Stimulated activated naive CD8-positive, alpha-beta T cell treated with anti-CD3 and anti-CD28 coated beads, Interleukin-15, Interleukin-2, amounts not matched to agents 100 ng/mL and 50 ng/mL, for 24 hours (primary cell): Measurements from ENCODE around the gene CYP1A1.
"Not testable (repeated sequence)": the region's sequence is repeated elsewhere in the genome, so short reads cannot be mapped to it uniquely, and the experiment has no call there.

Experiments
- H3K27ac Mint-ChIP-seq: one replicate; pipeline ENCODE4 v1.8.0; 2021; ENCODE audit warnings: mild to moderate bottlenecking, mixed read lengths
- H3K27me3 Mint-ChIP-seq: one replicate; pipeline ENCODE4 v1.8.0; 2021; ENCODE audit warnings: mixed read lengths
- H3K36me3 Mint-ChIP-seq: one replicate; pipeline ENCODE4 v1.8.0; 2021; ENCODE audit warnings: low read depth, mixed read lengths
- H3K4me1 Mint-ChIP-seq: one replicate; pipeline ENCODE4 v1.8.0; 2021; ENCODE audit warnings: low read depth, mixed read lengths
- H3K4me3 Mint-ChIP-seq: one replicate; pipeline ENCODE4 v1.8.0; 2021; ENCODE audit warnings: mild to moderate bottlenecking, mixed read lengths
- H3K9me3 Mint-ChIP-seq: one replicate; pipeline ENCODE4 v1.8.0; 2021; ENCODE audit warnings: mixed read lengths

The CYP1A1 gene

GRCh38 chr15:74750751-74751150 lies 25.4 kb upstream of the CYP1A1 start:
- Mint-ChIP-seq H3K27ac (no peak overlapping the region), H3K4me3 (no peak overlapping the region), H3K27me3 (no peaks in the 10 kb centered on the region), H3K9me3 (no peaks in the 10 kb centered on the region), H3K4me1 (no peaks in the 10 kb centered on the region), H3K36me3 (no peaks in the 10 kb centered on the region)

- Mint-ChIP-seq H3K36me3 (no peaks in the 10 kb centered on the region), H3K9me3 (no peaks in the 10 kb centered on the region), H3K4me3 (no peak overlapping the region)
These were observed 24.5 kb upstream of the CYP1A1 start for GRCh38 chr15:74749832-74750231.

GRCh38 chr15:74748322-74748946 lies 23.1 kb upstream of the CYP1A1 start, which contains the start of gene CYP1A2:
Gene CYP1A2, plus strand, starts transcription at chr15:74748845. Its CDS starts 894 bp downstream, at chr15:74749739.
- Mint-ChIP-seq H3K4me1 (no peaks in the 10 kb centered on the region), H3K9me3 (no peaks in the 10 kb centered on the region), H3K4me3 (no peak within 1 kb of the TSS), H3K27ac (no peak within 1 kb of the TSS), H3K27me3 (no peaks in the 10 kb centered on the region), H3K36me3 (no peaks in the 10 kb centered on the region)

More at GRCh38 chr15:74749832-74750231, 24.5 kb upstream of the CYP1A1 start:
- H3K4me1 Mint-ChIP-seq, result no peaks in the 10 kb centered on the region
- no peaks in the 10 kb centered on the region for H3K27me3 Mint-ChIP-seq
- H3K27ac Mint-ChIP-seq, result no peak overlapping the region

GRCh38 chr15:74746389-74746788 lies 21.1 kb upstream of the CYP1A1 start:
- no peak overlapping the region for H3K27ac Mint-ChIP-seq
- no peaks in the 10 kb centered on the region for H3K36me3 Mint-ChIP-seq
- H3K9me3 Mint-ChIP-seq, result peaks cover 5% of the 10 kb centered on the region

GRCh38 chr15:74742422-74742821 lies 17.1 kb upstream of the CYP1A1 start:
- peaks cover 9% of the 10 kb centered on the region for H3K4me1 Mint-ChIP-seq
- H3K4me3 Mint-ChIP-seq, result no peak overlapping the region
- peaks cover 8% of the 10 kb centered on the region for H3K36me3 Mint-ChIP-seq
- H3K9me3 Mint-ChIP-seq, result peaks cover 11% of the 10 kb centered on the region
- H3K27me3 Mint-ChIP-seq, result peaks cover 10% of the 10 kb centered on the region
- H3K27ac Mint-ChIP-seq, result peak overlapping the region; percentile 23

More at GRCh38 chr15:74746389-74746788, 21.1 kb upstream of the CYP1A1 start:
- H3K27me3 Mint-ChIP-seq, result peaks cover 6% of the 10 kb centered on the region
- no peak overlapping the region for H3K4me3 Mint-ChIP-seq
- no peaks in the 10 kb centered on the region for H3K4me1 Mint-ChIP-seq

GRCh38 chr15:74738239-74738638 lies 12.9 kb upstream of the CYP1A1 start:
- Mint-ChIP-seq H3K36me3 (peaks cover 10% of the 10 kb centered on the region), H3K9me3 (peaks cover 11% of the 10 kb centered on the region), H3K27me3 (peaks cover 14% of the 10 kb centered on the region), H3K4me1 (peaks cover 11% of the 10 kb centered on the region)
- H3K27ac Mint-ChIP-seq, H3K4me3 Mint-ChIP-seq: not testable (repeated sequence)

- H3K9me3 Mint-ChIP-seq, result peaks cover 6% of the 10 kb centered on the region
- no peak overlapping the region for H3K27ac Mint-ChIP-seq
- H3K4me1 Mint-ChIP-seq, result peaks cover 11% of the 10 kb centered on the region
- no peak overlapping the region for H3K4me3 Mint-ChIP-seq
- peaks cover 10% of the 10 kb centered on the region for H3K36me3 Mint-ChIP-seq
- peaks cover 6% of the 10 kb centered on the region for H3K27me3 Mint-ChIP-seq
These were observed 10.0 kb upstream of the CYP1A1 start for GRCh38 chr15:74735305-74735704.

GRCh38 chr15:74733269-74733668 lies 7.9 kb upstream of the CYP1A1 start:
- Mint-ChIP-seq H3K27me3 (peaks cover 7% of the 10 kb centered on the region), H3K36me3 (peaks cover 8% of the 10 kb centered on the region), H3K4me1 (peaks cover 9% of the 10 kb centered on the region), H3K4me3 (no peak overlapping the region), H3K27ac (no peak overlapping the region), H3K9me3 (peaks cover 5% of the 10 kb centered on the region)

GRCh38 chr15:74732846-74733245 lies 7.5 kb upstream of the CYP1A1 start:
- Mint-ChIP-seq H3K9me3 (peaks cover 1% of the 10 kb centered on the region), H3K4me1 (peaks cover 5% of the 10 kb centered on the region), H3K36me3 (peaks cover 4% of the 10 kb centered on the region), H3K27me3 (peaks cover 9% of the 10 kb centered on the region), H3K27ac (no peak overlapping the region), H3K4me3 (no peak overlapping the region)

GRCh38 chr15:74730619-74731316 lies 5.4 kb upstream of the CYP1A1 start:
- Mint-ChIP-seq H3K27me3 (peaks cover 21% of the 10 kb centered on the region), H3K4me1 (peaks cover 9% of the 10 kb centered on the region)

GRCh38 chr15:74729372-74729771 lies 4.0 kb upstream of the CYP1A1 start:
- peaks cover 11% of the 10 kb centered on the region for H3K4me1 Mint-ChIP-seq
- H3K27me3 Mint-ChIP-seq, result peaks cover 20% of the 10 kb centered on the region
- H3K9me3 Mint-ChIP-seq, H3K36me3 Mint-ChIP-seq, H3K27ac Mint-ChIP-seq, H3K4me3 Mint-ChIP-seq: not testable (repeated sequence)

More at GRCh38 chr15:74730619-74731316, 5.4 kb upstream of the CYP1A1 start:
- Mint-ChIP-seq H3K27ac (no peak overlapping the region), H3K36me3 (no peaks in the 10 kb centered on the region), H3K9me3 (no peaks in the 10 kb centered on the region), H3K4me3 (no peak overlapping the region)

- Mint-ChIP-seq H3K27me3 (peaks cover 23% of the 10 kb centered on the region), H3K4me1 (peaks cover 11% of the 10 kb centered on the region)
- not testable (repeated sequence) for H3K4me3 Mint-ChIP-seq, H3K9me3 Mint-ChIP-seq, H3K36me3 Mint-ChIP-seq, H3K27ac Mint-ChIP-seq
These were observed 3.4 kb upstream of the CYP1A1 start for GRCh38 chr15:74728699-74729098.

GRCh38 chr15:74727727-74728126 lies 2.4 kb upstream of the CYP1A1 start:
- Mint-ChIP-seq H3K36me3 (no peaks in the 10 kb centered on the region), H3K4me1 (peaks cover 11% of the 10 kb centered on the region), H3K27me3 (peaks cover 23% of the 10 kb centered on the region), H3K4me3 (no peak overlapping the region), H3K27ac (no peak overlapping the region), H3K9me3 (no peaks in the 10 kb centered on the region)

GRCh38 chr15:74726774-74727164 lies 1.4 kb upstream of the CYP1A1 start:
- peak overlapping the region; percentile 71 for H3K4me3 Mint-ChIP-seq
- peak overlapping the region; percentile 41 for H3K27ac Mint-ChIP-seq
- H3K9me3 Mint-ChIP-seq, result no peaks in the 10 kb centered on the region
- peaks cover 11% of the 10 kb centered on the region for H3K4me1 Mint-ChIP-seq
- H3K27me3 Mint-ChIP-seq, result peaks cover 23% of the 10 kb centered on the region
- H3K36me3 Mint-ChIP-seq, result no peaks in the 10 kb centered on the region

GRCh38 chr15:74725845-74726773 lies 781 bp upstream of the CYP1A1 start:
- peaks cover 23% of the 10 kb centered on the region for H3K27me3 Mint-ChIP-seq
- H3K27ac Mint-ChIP-seq, result no peak overlapping the region
- H3K4me3 Mint-ChIP-seq, result peak overlapping the region; percentile 71
- no peaks in the 10 kb centered on the region for H3K9me3 Mint-ChIP-seq
- H3K36me3 Mint-ChIP-seq, result no peaks in the 10 kb centered on the region
- peaks cover 11% of the 10 kb centered on the region for H3K4me1 Mint-ChIP-seq
